ENCODE results near the gene TMEM51. TPM values are rescaled to one million over a fixed set of nuclear protein-coding genes. Genes with fewer than 3 reads are reported as not detected.
"Not testable (repeated sequence)": the region's sequence is repeated elsewhere in the genome, so short reads cannot be mapped to it uniquely, and the experiment has no call there.

Gene TMEM51
- total RNA-seq, 2 donors from 2014 or later, result not detected

DNA sequence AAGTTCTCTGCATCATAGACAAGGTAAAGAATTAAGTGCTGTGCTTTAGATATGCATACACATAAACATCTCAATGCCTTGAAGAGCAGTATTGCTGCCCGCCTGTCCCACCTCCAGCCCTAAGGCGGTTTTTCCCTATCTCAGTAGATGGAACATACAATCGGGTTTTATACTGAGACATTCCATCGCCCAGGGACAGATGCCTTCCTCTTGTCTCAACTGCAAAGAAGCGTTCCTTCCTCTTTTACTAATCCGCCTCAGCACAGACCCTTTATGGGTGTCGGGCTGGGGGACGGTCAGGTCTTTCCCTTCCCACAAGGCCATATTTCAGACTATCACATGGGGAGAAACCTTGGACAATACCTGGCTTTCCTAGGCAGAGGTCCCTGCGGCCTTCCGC lies 17.9 kb upstream of the TMEM51 start:
- not testable (repeated sequence) for H3K4me3 Mint-ChIP-seq; H3K27ac Mint-ChIP-seq; DNase-seq (ENCODE audit: low spot score); H3K9me3 Mint-ChIP-seq; H3K36me3 Mint-ChIP-seq; ATAC-seq
- Mint-ChIP-seq H3K27me3 (peaks cover 32 to 33% of the 10 kb centered on the region in 2 donors), H3K4me1 (ENCODE audit: low read depth in 2 of 2) (peaks cover 13 to 15% of the 10 kb centered on the region in 2 donors)

DNA sequence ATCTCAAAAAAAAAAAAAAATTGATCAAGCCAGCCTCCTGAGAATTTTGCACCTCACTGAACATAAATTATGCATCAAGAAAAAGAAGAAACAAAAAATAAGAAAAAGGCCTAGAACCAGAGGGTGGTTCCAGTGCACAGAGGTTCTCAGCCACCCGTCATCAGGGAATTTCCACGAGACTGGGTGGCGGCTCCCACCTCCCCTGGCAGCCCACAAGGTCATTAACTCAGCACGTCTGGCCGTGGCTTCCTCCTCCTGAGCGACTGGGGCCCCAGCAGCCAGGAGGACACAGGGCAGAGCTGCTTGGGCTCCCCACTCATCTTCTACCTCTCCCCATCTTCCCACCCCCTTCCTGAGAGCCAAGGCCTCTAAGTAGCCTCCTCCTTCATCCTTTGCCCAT lies 15.7 kb upstream of the TMEM51 start:
- H3K4me1 Mint-ChIP-seq (ENCODE audit: low read depth in 2 of 2), result peaks cover 13 to 15% of the 10 kb centered on the region in 2 donors
- DNase-seq (ENCODE audit: low spot score) (no peak), ATAC-seq (peak; percentile 71 to 76)
- H3K36me3 Mint-ChIP-seq, result no peaks in the 10 kb centered on the region
- peak overlapping the region in 1 of 2 donors; percentile 70 for H3K27ac Mint-ChIP-seq
- H3K27me3 Mint-ChIP-seq, result peaks cover 35 to 48% of the 10 kb centered on the region in 2 donors
- no peaks in the 10 kb centered on the region for H3K9me3 Mint-ChIP-seq
- no peak overlapping the region for H3K4me3 Mint-ChIP-seq

DNA sequence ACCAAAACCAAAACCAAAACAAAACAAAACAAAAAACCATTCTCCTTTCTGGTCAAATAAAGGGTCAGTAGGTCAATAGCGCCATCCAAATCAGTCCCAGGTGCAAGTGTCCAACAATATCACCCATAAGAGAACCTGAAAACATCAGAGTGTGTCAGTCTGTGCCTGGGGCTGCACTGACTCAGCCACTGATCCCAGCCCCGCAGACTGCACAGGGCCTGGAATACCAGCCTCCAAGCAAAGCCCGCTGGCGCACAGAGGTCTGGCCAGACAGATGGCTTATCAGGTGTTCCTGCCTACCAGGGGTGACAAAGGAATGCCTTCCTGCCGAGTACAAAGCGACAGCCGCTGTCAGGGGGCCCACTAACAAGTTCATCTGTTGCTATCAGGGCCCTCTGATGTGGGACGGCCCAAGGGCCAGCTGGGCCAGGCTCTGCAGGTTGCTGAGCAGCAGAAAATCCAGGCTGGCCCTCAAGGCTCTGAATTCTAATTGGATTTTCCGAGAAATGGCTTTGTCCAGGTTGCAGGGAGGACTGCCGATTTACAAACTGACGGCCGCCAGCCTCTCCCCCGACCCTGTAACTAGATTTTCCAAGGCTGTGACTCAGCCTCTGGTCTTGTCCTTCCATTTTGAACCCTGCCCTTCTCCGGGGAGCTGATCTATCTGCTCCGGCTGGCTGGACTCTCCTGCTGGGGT lies 13.7 kb upstream of the TMEM51 start:
- Mint-ChIP-seq H3K9me3 (no peaks in the 10 kb centered on the region), H3K36me3 (no peaks in the 10 kb centered on the region), H3K27me3 (peaks cover 32 to 51% of the 10 kb centered on the region in 2 donors), H3K27ac (no peak overlapping the region), H3K4me3 (no peak overlapping the region), H3K4me1 (ENCODE audit: low read depth in 2 of 2) (peaks cover 13 to 15% of the 10 kb centered on the region in 2 donors)
- DNase-seq (ENCODE audit: low spot score), result no peak
- ATAC-seq, result no peak

GRCh38 chr1:15141935-15142539 lies 11.5 kb upstream of the TMEM51 start:
- Mint-ChIP-seq H3K36me3 (no peaks in the 10 kb centered on the region), H3K27ac (no peak overlapping the region), H3K4me1 (ENCODE audit: low read depth in 2 of 2) (peaks cover 13% of the 10 kb centered on the region in 2 donors), H3K4me3 (no peak overlapping the region), H3K9me3 (no peaks in the 10 kb centered on the region), H3K27me3 (peaks cover 27 to 53% of the 10 kb centered on the region in 2 donors)
- ATAC-seq, result no peak
- DNase-seq (ENCODE audit: low spot score), result no peak

- ATAC-seq, result no peak
- Mint-ChIP-seq H3K4me1 (ENCODE audit: low read depth in 2 of 2) (no peaks in the 10 kb centered on the region), H3K9me3 (no peaks in the 10 kb centered on the region), H3K4me3 (no peak overlapping the region), H3K27ac (no peak overlapping the region), H3K27me3 (peaks cover 24 to 65% of the 10 kb centered on the region in 2 donors), H3K36me3 (no peaks in the 10 kb centered on the region)
- peak; percentile 15 for DNase-seq (ENCODE audit: low spot score)
These were observed 8.2 kb upstream of the TMEM51 start for GRCh38 chr1:15145327-15145726.

DNA sequence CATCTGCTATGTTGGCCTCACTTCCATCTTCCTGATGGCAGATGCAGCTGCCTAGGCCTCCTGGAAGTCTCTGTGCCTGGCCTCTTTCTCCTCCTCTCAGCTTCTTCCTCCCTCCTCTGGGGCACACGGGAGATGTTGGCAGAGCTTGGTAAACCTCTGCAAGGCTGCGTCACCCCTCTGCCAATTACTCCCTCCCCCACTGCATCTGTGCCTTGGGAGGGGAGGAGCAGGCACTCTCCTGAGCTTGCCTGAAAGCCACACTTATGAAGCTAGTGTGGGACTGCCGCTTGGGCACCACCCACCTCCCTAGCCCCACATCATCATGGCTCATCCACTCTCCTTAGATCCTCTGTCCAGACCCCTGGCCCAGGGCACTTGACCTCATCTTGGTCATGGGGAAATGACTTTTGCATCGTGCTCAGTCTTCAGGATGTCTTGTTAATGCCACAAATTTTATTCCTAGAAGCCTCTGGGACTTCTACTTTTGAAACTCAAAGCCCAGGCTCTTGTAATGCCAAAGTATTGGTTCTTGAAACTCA lies 7.3 kb upstream of the TMEM51 start:
- ATAC-seq, result peak in 1 of 2 donors; percentile 43
- no peak overlapping the region for H3K27ac Mint-ChIP-seq
- no peaks in the 10 kb centered on the region for H3K36me3 Mint-ChIP-seq
- DNase-seq (ENCODE audit: low spot score), result peak; percentile 48
- H3K4me3 Mint-ChIP-seq, result no peak overlapping the region
- no peaks in the 10 kb centered on the region for H3K9me3 Mint-ChIP-seq
- no peaks in the 10 kb centered on the region for H3K4me1 Mint-ChIP-seq (ENCODE audit: low read depth in 2 of 2)
- peaks cover 23 to 66% of the 10 kb centered on the region in 2 donors for H3K27me3 Mint-ChIP-seq

GRCh38 chr1:15146971-15147376 lies 6.6 kb upstream of the TMEM51 start:
- peaks cover 26 to 72% of the 10 kb centered on the region in 2 donors for H3K27me3 Mint-ChIP-seq
- H3K9me3 Mint-ChIP-seq, result no peaks in the 10 kb centered on the region
- H3K4me3 Mint-ChIP-seq, result no peak overlapping the region
- H3K4me1 Mint-ChIP-seq (ENCODE audit: low read depth in 2 of 2), result no peaks in the 10 kb centered on the region
- DNase-seq (ENCODE audit: low spot score), result no peak
- H3K27ac Mint-ChIP-seq, result no peak overlapping the region
- H3K36me3 Mint-ChIP-seq, result no peaks in the 10 kb centered on the region
- no peak for ATAC-seq

DNA sequence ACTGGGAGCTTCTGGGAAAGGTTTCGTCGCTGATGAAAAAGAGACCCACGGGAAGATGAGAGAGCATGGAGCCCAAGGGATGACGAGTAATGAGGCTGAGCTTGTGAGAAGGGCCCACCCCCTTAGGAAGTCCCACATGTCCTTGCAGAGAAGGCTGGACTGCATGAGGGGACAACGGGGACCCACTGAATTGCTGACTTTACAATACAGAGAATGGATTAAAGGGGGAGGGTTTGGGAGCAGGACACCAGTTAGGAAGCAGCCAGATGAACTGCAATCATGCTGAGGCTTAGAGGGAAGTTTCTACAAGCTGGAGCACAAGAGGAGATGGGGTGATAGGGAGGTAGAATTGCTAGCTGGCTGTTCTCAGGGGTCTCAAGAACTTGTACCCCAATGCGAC lies 5.5 kb upstream of the TMEM51 start:
- peaks cover 0 to 2% of the 10 kb centered on the region in 2 donors for H3K4me1 Mint-ChIP-seq (ENCODE audit: low read depth in 2 of 2)
- H3K4me3 Mint-ChIP-seq, result no peak overlapping the region
- H3K27me3 Mint-ChIP-seq, result peaks cover 23 to 63% of the 10 kb centered on the region in 2 donors
- H3K27ac Mint-ChIP-seq, result no peak overlapping the region
- no peaks in the 10 kb centered on the region for H3K36me3 Mint-ChIP-seq
- ATAC-seq (no peak), DNase-seq (ENCODE audit: low spot score) (no peak)
- H3K9me3 Mint-ChIP-seq, result no peaks in the 10 kb centered on the region

GRCh38 chr1:15148475-15148874 lies 5.1 kb upstream of the TMEM51 start:
- peaks cover 0 to 2% of the 10 kb centered on the region in 2 donors for H3K4me1 Mint-ChIP-seq (ENCODE audit: low read depth in 2 of 2)
- no peak overlapping the region for H3K27ac Mint-ChIP-seq
- DNase-seq (ENCODE audit: low spot score), result peak; percentile 46
- H3K9me3 Mint-ChIP-seq, result no peaks in the 10 kb centered on the region
- no peak for ATAC-seq
- H3K4me3 Mint-ChIP-seq, result no peak overlapping the region
- peaks cover 19 to 58% of the 10 kb centered on the region in 2 donors for H3K27me3 Mint-ChIP-seq
- no peaks in the 10 kb centered on the region for H3K36me3 Mint-ChIP-seq

DNA sequence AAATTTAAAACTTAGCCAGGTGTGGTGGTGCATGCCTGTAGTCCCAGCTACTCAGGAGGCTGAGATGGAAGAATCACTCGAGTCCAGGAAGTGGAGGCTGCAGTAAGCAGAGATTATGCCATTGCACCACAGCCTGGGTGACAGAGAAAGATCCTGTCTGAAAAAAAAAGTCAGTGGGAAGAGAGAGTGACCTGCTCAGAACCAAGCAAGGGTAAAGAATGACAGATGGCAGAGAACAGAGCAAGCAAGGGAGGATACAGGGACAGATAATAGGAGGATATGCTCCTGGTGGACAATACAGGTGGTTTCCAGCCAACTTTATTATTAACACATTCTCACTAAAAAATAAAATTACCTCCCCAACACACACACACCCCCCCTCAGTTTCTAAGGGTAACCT lies 4.6 kb upstream of the TMEM51 start:
- Mint-ChIP-seq H3K36me3 (no peaks in the 10 kb centered on the region), H3K27ac (no peak overlapping the region), H3K27me3 (peaks cover 19 to 58% of the 10 kb centered on the region in 2 donors), H3K4me1 (ENCODE audit: low read depth in 2 of 2) (peaks cover 0 to 2% of the 10 kb centered on the region in 2 donors), H3K4me3 (no peak overlapping the region), H3K9me3 (no peaks in the 10 kb centered on the region)
- DNase-seq (ENCODE audit: low spot score), result no peak
- no peak for ATAC-seq

DNA sequence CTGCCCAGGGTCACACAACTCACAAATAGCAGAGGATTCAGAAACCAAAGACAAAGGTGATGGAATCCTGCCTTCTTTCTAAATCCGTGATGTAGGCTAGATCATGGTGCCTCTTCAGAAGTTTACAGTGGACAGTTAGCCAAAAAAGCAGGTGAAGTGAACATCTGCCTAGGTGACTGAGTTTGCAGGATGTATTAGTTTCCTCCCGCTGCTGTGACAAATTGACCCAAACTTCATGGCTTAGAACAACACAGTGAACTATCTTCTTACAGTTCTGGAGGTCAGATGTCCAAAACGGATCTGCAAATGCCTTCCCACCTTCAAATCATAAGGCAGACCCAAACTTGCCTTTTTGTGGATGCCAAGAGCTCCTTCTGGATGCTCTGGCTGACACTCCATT lies 3.2 kb upstream of the TMEM51 start:
- H3K27me3 Mint-ChIP-seq, result peaks cover 21 to 57% of the 10 kb centered on the region in 2 donors
- H3K27ac Mint-ChIP-seq, result no peak overlapping the region
- peaks cover 7 to 9% of the 10 kb centered on the region in 2 donors for H3K4me1 Mint-ChIP-seq (ENCODE audit: low read depth in 2 of 2)
- H3K4me3 Mint-ChIP-seq, result no peak overlapping the region
- H3K36me3 Mint-ChIP-seq, result no peaks in the 10 kb centered on the region
- DNase-seq (ENCODE audit: low spot score) (peak; percentile 2), ATAC-seq (no peak)
- no peaks in the 10 kb centered on the region for H3K9me3 Mint-ChIP-seq

GRCh38 chr1:15151377-15151806 lies 2.2 kb upstream of the TMEM51 start:
- no peaks in the 10 kb centered on the region for H3K36me3 Mint-ChIP-seq
- DNase-seq (ENCODE audit: low spot score) (peak; percentile 32), ATAC-seq (no peak)
- H3K27ac Mint-ChIP-seq, result no peak overlapping the region
- peaks cover 26 to 57% of the 10 kb centered on the region in 2 donors for H3K27me3 Mint-ChIP-seq
- H3K4me1 Mint-ChIP-seq (ENCODE audit: low read depth in 2 of 2), result peaks cover 17% of the 10 kb centered on the region in 2 donors
- no peak overlapping the region for H3K4me3 Mint-ChIP-seq
- no peaks in the 10 kb centered on the region for H3K9me3 Mint-ChIP-seq

DNA sequence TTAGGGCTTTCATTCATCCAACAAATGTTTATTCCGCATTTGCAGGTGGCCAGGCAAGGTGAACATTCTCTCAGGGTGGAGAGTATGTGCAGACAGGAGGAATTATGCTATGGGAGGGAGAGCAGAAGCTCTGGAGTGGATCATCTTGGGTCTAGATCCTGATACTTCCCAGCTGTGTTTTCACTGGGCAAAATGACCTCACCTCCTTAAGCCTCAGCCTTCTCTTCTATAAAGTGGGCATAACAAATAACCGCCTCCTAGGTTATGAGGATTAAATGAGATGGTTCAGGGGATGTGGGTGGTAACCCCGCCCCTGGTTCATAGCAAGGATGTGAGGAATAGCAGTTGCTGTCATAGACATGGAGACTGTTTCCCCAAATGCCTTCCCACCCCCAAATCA lies 1.7 kb upstream of the TMEM51 start:
- no peak for DNase-seq (ENCODE audit: low spot score)
- peaks cover 18 to 22% of the 10 kb centered on the region in 2 donors for H3K4me1 Mint-ChIP-seq (ENCODE audit: low read depth in 2 of 2)
- no peaks in the 10 kb centered on the region for H3K9me3 Mint-ChIP-seq
- no peak overlapping the region for H3K4me3 Mint-ChIP-seq
- no peak overlapping the region for H3K27ac Mint-ChIP-seq
- peaks cover 26 to 57% of the 10 kb centered on the region in 2 donors for H3K27me3 Mint-ChIP-seq
- no peak for ATAC-seq
- no peaks in the 10 kb centered on the region for H3K36me3 Mint-ChIP-seq

All from natural killer cell treated with Interleukin-12 subunit alpha and Interleukin-12 subunit beta and Interleukin-15 and Interleukin-18, amount 100 ng/mL, for 72 hours (primary cell).